Activated T-helper 1 cell treated with Interleukin-2 at 50 U/mL for 16 hours (primary cell): ENCODE results near the gene ABHD10.
"Not testable (repeated sequence)": the region's sequence is repeated elsewhere in the genome, so short reads cannot be mapped to it uniquely, and the experiment has no call there.

Experiments
- DNase-seq: peaks from one replicate; pipeline ENCODE4 v3.0.0-alpha.2; 2020; ENCODE audit warnings: low read depth

The ABHD10 gene

GRCh38 chr3:112034436-112034835 lies 55.6 kb downstream of the ABHD10 start, which contains the start of gene TMPRSS7:
TSS of gene TMPRSS7 (plus strand) at chr3:112034736. CDS start at chr3:112034846, 110 bp downstream.
- DNase-seq: no peak

- no peak for DNase-seq
Observed at GRCh38 chr3:112035241-112035640, 56.4 kb downstream of the ABHD10 start.

DNA sequence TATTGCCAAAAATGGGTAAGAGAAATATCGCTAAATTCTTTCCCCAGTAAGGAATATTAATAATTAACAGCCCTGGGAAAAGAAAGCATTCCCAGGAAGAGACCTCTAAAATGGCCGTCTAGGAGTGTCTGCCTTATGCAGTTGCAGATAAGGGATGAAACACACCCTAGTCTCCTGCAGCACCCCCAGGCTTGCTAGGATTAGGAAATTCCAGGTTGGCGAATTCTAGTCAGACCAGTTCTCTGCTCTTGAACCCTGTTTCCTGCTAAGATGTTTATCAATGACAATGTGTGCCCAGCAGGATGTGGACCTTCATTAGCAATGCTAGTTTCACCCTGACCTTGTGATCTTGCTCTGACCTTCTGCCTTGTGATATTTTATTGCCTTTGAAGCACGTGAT lies 58.4 kb downstream of the ABHD10 start:
- not testable (repeated sequence) for DNase-seq

DNA sequence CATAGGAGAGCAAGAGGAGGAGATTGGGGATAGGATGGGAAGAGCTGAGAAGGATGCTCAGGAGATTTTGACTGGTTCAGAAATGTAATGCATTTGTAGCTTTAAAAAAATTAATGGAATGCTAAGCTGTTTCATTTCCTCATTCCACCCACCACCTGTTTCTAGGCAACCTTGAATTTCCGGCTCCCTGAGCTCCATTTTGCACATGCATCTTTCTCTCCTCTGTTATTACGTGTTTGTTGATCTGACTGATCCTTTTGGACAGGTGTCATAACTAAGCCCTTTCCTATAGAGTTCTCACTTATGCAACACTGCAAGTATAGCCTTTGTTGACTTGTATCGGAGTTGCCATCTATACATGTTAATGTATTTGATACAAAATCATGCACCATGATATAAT lies 60.0 kb downstream of the ABHD10 start:
- no peak for DNase-seq

- DNase-seq: no peak
Observed at GRCh38 chr3:112041321-112041720, 62.5 kb downstream of the ABHD10 start.

- no peak for DNase-seq
Observed at GRCh38 chr3:112042842-112043280, 64.0 kb downstream of the ABHD10 start.
